ENCODE results near the gene PARD6A.
A peak's percentile ranks its signal among the peaks of the same experiment; 100 is the strongest.

Gene PARD6A

GRCh38 chr16:67675579-67675935 lies 14.8 kb downstream of the PARD6A start:
- TF ChIP-seq ZNF146 (tag by site-specific recombination; IDR thresholded peaks at IDR 0.05) (no peak), ZFHX2 (tag by site-specific recombination; conservative IDR thresholded peaks at IDR 0.05) (no peak), ZFP41 (tag by site-specific recombination; IDR thresholded peaks at IDR 0.05; ENCODE audit: borderline replicate concordance) (no peak), ZNF830 (tag by site-specific recombination; IDR thresholded peaks at IDR 0.05; ENCODE audit: low read depth) (no peak), GLIS2 (tag by site-specific recombination; IDR thresholded peaks at IDR 0.05) (no peak), ZNF785 (tag by site-specific recombination; IDR thresholded peaks at IDR 0.05) (no peak), ZNF677 (tag by site-specific recombination; IDR thresholded peaks at IDR 0.05) (no peak), ZNF366 (tag by site-specific recombination; conservative IDR thresholded peaks at IDR 0.05) (no peak), KLF9 (tag by site-specific recombination; IDR thresholded peaks at IDR 0.05; ENCODE audit: low read depth) (no peak), ZNF548 (tag by site-specific recombination; IDR thresholded peaks at IDR 0.05) (no peak), ZNF792 (tag by site-specific recombination; IDR thresholded peaks at IDR 0.05) (no peak), ZNF76 (tag by site-specific recombination; IDR thresholded peaks at IDR 0.05; ENCODE audit: borderline replicate concordance, low read depth) (no peak), ZBTB6 (tag by site-specific recombination; IDR thresholded peaks at IDR 0.05) (no peak), ZNF280D (tag by site-specific recombination; IDR thresholded peaks at IDR 0.05) (no peak), TRIM28 (IDR thresholded peaks at IDR 0.05; ENCODE audit: borderline replicate concordance, low read length) (no peak), MEIS1 (CRISPR knock-in tag; IDR thresholded peaks at IDR 0.05; ENCODE audit: borderline replicate concordance) (no peak), IKZF3 (tag by site-specific recombination; IDR thresholded peaks at IDR 0.05) (no peak), ZBTB7A (tag by site-specific recombination; IDR thresholded peaks at IDR 0.05; ENCODE audit: low read depth) (no peak), ZNF214 (tag by site-specific recombination; IDR thresholded peaks at IDR 0.05; ENCODE audit: borderline replicate concordance) (no peak)
- Histone ChIP-seq H3K27ac (ENCODE audit: extremely low read depth, low read depth, low read length) (no peak overlapping the region), H3K9me3 (ENCODE audit: control insufficient read depth, insufficient read depth, low read depth, low read length) (no peaks in the 10 kb centered on the region), H3K36me3 (ENCODE audit: control insufficient read depth in 2 of 2, insufficient read depth in 1 of 2, low read length in 2 of 2) (peaks cover 0 to 20% of the 10 kb centered on the region in 2 experiments; a peak in 1 of 3 replicates), H3K4me1 (ENCODE audit: control insufficient read depth, insufficient read depth, low read length) (0 out of 2 replicates have a peak, but pooled peaks cover 3% of the 10 kb centered on the region), H3K4me3 (ENCODE audit: low read depth, low read length) (no peak overlapping the region)
- CTCF ChIA-PET = no interaction called here
- POLR2A ChIA-PET = no interaction called here

GRCh38 chr16:67675999-67676398 lies 15.2 kb downstream of the PARD6A start:
- TF ChIP-seq PRDM1 (tag by site-specific recombination; IDR thresholded peaks at IDR 0.05) = no peak
- peak; percentile 90 for TF ChIP-seq ZNF121 (tag by site-specific recombination; IDR thresholded peaks at IDR 0.05)
- TF ChIP-seq ZNF394 (tag by site-specific recombination; IDR thresholded peaks at IDR 0.05; ENCODE audit: borderline replicate concordance) = no peak
- Histone ChIP-seq H3K4me1 (ENCODE audit: control insufficient read depth, insufficient read depth, low read length) (0 out of 2 replicates have a peak, but pooled peaks cover 3% of the 10 kb centered on the region), H3K4me3 (ENCODE audit: low read depth, low read length) (no peak overlapping the region), H3K9me3 (ENCODE audit: control insufficient read depth, insufficient read depth, low read depth, low read length) (no peaks in the 10 kb centered on the region), H3K36me3 (ENCODE audit: control insufficient read depth in 2 of 2, insufficient read depth in 1 of 2, low read length in 2 of 2) (peaks cover 0 to 20% of the 10 kb centered on the region in 2 experiments; a peak in 1 of 3 replicates), H3K27ac (ENCODE audit: extremely low read depth, low read depth, low read length) (no peak overlapping the region)
- POLR2A ChIA-PET = no interaction called here
- CTCF ChIA-PET = no interaction called here
